Activated CD4-positive, alpha-beta memory T cell treated with anti-CD3 and anti-CD28 coated beads for 36 hours (primary cell): ENCODE data around the gene VPREB1. TPM values are rescaled to one million over a fixed set of nuclear protein-coding genes. Genes with fewer than 3 reads are reported as not detected.
"Not testable (repeated sequence)": the region's sequence is repeated elsewhere in the genome, so short reads cannot be mapped to it uniquely, and the experiment has no call there.

Experiments
- CTCF ChIA-PET: fragments of 350-600 bp; sonication (Branson Sonifier 250); formaldehyde crosslinking; loops from one replicate; lab custom pipeline; 2021; ENCODE audit warnings: antibody characterized with exemption, inconsistent platforms; lab: Charles Lee
- POLR2A ChIA-PET: fragments of 350-600 bp; sonication (Branson Sonifier 250); formaldehyde crosslinking; loops from one replicate; lab custom pipeline; 2021; ENCODE audit warnings: antibody characterized with exemption; lab: Charles Lee
- DNase-seq: peaks from one replicate; pipeline ENCODE4 v3.0.0-alpha.2; 2020
- H3K27ac Mint-ChIP-seq: one replicate; pipeline ENCODE4 v1.8.0; 2021; ENCODE audit warnings: mixed read lengths
- H3K27me3 Mint-ChIP-seq: one replicate; pipeline ENCODE4 v1.8.0; 2021; ENCODE audit warnings: mixed read lengths
- H3K36me3 Mint-ChIP-seq: one replicate; pipeline ENCODE4 v1.8.0; 2021; ENCODE audit warnings: mixed read lengths
- H3K4me1 Mint-ChIP-seq: one replicate; pipeline ENCODE4 v1.8.0; 2021; ENCODE audit warnings: low read depth, mixed read lengths
- H3K4me3 Mint-ChIP-seq: one replicate; pipeline ENCODE4 v1.8.0; 2021; ENCODE audit warnings: mild to moderate bottlenecking, mixed read lengths
- H3K9me3 Mint-ChIP-seq: one replicate; pipeline ENCODE4 v1.8.0; 2021; ENCODE audit warnings: mixed read lengths
- intact Hi-C: fragments of 100-400 bp; cut with micrococcal nuclease; formaldehyde crosslinking; loops from one replicate; pipeline ENCODE4 v1.15.1; 2023
- total RNA-seq, 2 experiments: library from RNA; stranded (reverse); gene quantifications; one replicate each; pipeline ENCODE4 v1.2.3, GENCODE V29; 2021

VPREB1 gene
- total RNA-seq, 2 experiments from 2014 or later, result not detected

GRCh38 chr22:22289666-22290065, 45.1 kb downstream of the VPREB1 start:
- DNase-seq, H3K4me3 Mint-ChIP-seq, CTCF ChIA-PET, H3K36me3 Mint-ChIP-seq, H3K9me3 Mint-ChIP-seq, H3K4me1 Mint-ChIP-seq, intact Hi-C loops, H3K27me3 Mint-ChIP-seq, H3K27ac Mint-ChIP-seq, POLR2A ChIA-PET: not testable (repeated sequence)

- DNase-seq, H3K27ac Mint-ChIP-seq, intact Hi-C loops, H3K4me1 Mint-ChIP-seq, H3K4me3 Mint-ChIP-seq, H3K9me3 Mint-ChIP-seq, H3K36me3 Mint-ChIP-seq, POLR2A ChIA-PET, CTCF ChIA-PET, H3K27me3 Mint-ChIP-seq: not testable (repeated sequence)
Observed at GRCh38 chr22:22291129-22291806, 46.7 kb downstream of the VPREB1 start.

- CTCF ChIA-PET, H3K4me1 Mint-ChIP-seq, H3K4me3 Mint-ChIP-seq, H3K27me3 Mint-ChIP-seq, DNase-seq, POLR2A ChIA-PET, H3K27ac Mint-ChIP-seq, H3K36me3 Mint-ChIP-seq, intact Hi-C loops, H3K9me3 Mint-ChIP-seq: not testable (repeated sequence)
Observed at GRCh38 chr22:22292656-22293055, 48.1 kb downstream of the VPREB1 start.

GRCh38 chr22:22293436-22293835, 48.9 kb downstream of the VPREB1 start:
- H3K9me3 Mint-ChIP-seq, H3K4me3 Mint-ChIP-seq, H3K27me3 Mint-ChIP-seq, H3K27ac Mint-ChIP-seq, intact Hi-C loops, CTCF ChIA-PET, POLR2A ChIA-PET, DNase-seq, H3K36me3 Mint-ChIP-seq, H3K4me1 Mint-ChIP-seq: not testable (repeated sequence)

GRCh38 chr22:22294641-22295040, 50.1 kb downstream of the VPREB1 start:
- H3K27me3 Mint-ChIP-seq, H3K4me1 Mint-ChIP-seq, H3K9me3 Mint-ChIP-seq, DNase-seq, POLR2A ChIA-PET, H3K36me3 Mint-ChIP-seq, H3K4me3 Mint-ChIP-seq, CTCF ChIA-PET, H3K27ac Mint-ChIP-seq: not testable (repeated sequence)
- intact Hi-C loops, result loop anchor here (5.0 kb wide), 1 partner anchor 82 kb away; no protein-coding TSS in a partner anchor
